DND-41 (cell line): ENCODE measurements around the gene EDN2.

Experiments
- EZH2 ChIP-seq: IDR thresholded peaks from 3 replicates; pipeline ENCODE4 v1.6.1; 2012; ENCODE audit warnings: borderline replicate concordance, low read depth, mild to moderate bottlenecking, moderate library complexity, low read length, inconsistent platforms; ENCODE audit not compliant: severe bottlenecking
- TF ChIP-seq, protein P1 (sequence below): IDR thresholded peaks from 2 replicates; pipeline ENCODE4 v1.5.1; 2012; ENCODE audit warnings: borderline replicate concordance, low read length, moderate library complexity, mild to moderate bottlenecking; ENCODE audit not compliant: poor library complexity, severe bottlenecking; ENCODE audit errors: extremely low read depth

DNA sequence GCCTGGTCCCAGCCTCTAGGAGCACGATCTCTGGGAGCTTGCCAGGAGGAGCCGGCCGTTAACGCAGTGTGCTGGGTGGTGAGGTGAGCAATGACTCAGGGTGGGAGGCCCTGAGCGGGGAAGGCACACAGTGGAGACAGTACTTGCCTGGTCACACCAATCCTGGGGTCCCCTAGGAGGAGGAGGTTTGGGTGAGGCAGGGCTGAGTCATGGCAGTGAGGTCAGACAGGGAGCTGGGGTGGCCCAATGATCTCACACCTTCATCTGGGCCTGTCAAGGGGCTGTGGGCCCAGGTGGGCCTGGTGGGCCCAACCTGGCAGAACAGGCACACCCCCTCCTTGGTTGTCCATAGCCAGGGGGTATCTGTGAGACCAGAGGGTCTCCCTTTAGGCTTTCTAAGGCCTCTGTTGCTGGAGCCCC, 8.6 kb upstream of the EDN2 start:
- TF ChIP-seq, protein P1, sequence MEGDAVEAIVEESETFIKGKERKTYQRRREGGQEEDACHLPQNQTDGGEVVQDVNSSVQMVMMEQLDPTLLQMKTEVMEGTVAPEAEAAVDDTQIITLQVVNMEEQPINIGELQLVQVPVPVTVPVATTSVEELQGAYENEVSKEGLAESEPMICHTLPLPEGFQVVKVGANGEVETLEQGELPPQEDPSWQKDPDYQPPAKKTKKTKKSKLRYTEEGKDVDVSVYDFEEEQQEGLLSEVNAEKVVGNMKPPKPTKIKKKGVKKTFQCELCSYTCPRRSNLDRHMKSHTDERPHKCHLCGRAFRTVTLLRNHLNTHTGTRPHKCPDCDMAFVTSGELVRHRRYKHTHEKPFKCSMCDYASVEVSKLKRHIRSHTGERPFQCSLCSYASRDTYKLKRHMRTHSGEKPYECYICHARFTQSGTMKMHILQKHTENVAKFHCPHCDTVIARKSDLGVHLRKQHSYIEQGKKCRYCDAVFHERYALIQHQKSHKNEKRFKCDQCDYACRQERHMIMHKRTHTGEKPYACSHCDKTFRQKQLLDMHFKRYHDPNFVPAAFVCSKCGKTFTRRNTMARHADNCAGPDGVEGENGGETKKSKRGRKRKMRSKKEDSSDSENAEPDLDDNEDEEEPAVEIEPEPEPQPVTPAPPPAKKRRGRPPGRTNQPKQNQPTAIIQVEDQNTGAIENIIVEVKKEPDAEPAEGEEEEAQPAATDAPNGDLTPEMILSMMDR = no peak
- no peak for TF ChIP-seq EZH2
